Body of pancreas (tissue), 4 donors: ENCODE measurements around the gene NPAS2.

Experiments used
- CTCF ChIP-seq, 7 experiments: fragments of 450-650 bp in 4 of 7; fragments of 200-600 bp in 3 of 7; sonication (generic) in 3 of 7; IDR thresholded peaks; one replicate each; pipeline ENCODE4 v1.5.1; 2016 to 2019; ENCODE audit warnings: antibody characterized with exemption in 7 of 7
- POLR2A ChIP-seq, 3 donors: fragments of 450-650 bp; IDR thresholded peaks; one replicate each; pipeline ENCODE4 v1.6.1; 2016; ENCODE audit warnings: antibody characterized with exemption in 3 of 3, mild to moderate bottlenecking in 2 of 3

GRCh38 chr2:100812116-100812515 is 7.8 kb upstream of the NPAS2 start:
- TF ChIP-seq CTCF (IDR thresholded peaks at IDR 0.05) (no peak), POLR2A (IDR thresholded peaks at IDR 0.05) (no peak)
